Activated CD8-positive, alpha-beta memory T cell treated with anti-CD3 and anti-CD28 coated beads, Interleukin-2, amount 10 ng/mL, durations not matched to agents 7 days and 5 days (primary cell): ENCODE measurements around the gene PRKCQ. TPM values are rescaled to one million over a fixed set of nuclear protein-coding genes. Genes with fewer than 3 reads are reported as not detected.
A peak's percentile ranks its signal among the peaks of the same experiment; 100 is the strongest.
"Not testable (repeated sequence)": the region's sequence is repeated elsewhere in the genome, so short reads cannot be mapped to it uniquely, and the experiment has no call there.

Experiments used
- ATAC-seq: fragments of 150-1000 bp; cut with Tn5 transposase; one replicate; pipeline ENCODE4 v1.10.0; 2021; ENCODE audit warnings: moderate library complexity
- CTCF ChIA-PET: fragments of 350-600 bp; sonication (Branson Sonifier 250); formaldehyde crosslinking; loops from one replicate; lab custom pipeline; 2021; ENCODE audit warnings: antibody characterized with exemption; lab: Charles Lee
- DNase-seq: peaks from one replicate; pipeline ENCODE4 v3.0.0-alpha.2; 2020
- H3K27ac Mint-ChIP-seq: one replicate; pipeline ENCODE4 v1.8.0; 2021; ENCODE audit warnings: mild to moderate bottlenecking, mixed read lengths
- H3K27me3 Mint-ChIP-seq: one replicate; pipeline ENCODE4 v1.8.0; 2021; ENCODE audit warnings: mixed read lengths
- H3K36me3 Mint-ChIP-seq: one replicate; pipeline ENCODE4 v1.8.0; 2021; ENCODE audit warnings: mild to moderate bottlenecking, mixed read lengths
- H3K4me1 Mint-ChIP-seq: one replicate; pipeline ENCODE4 v1.8.0; 2021; ENCODE audit warnings: mixed read lengths
- H3K4me3 Mint-ChIP-seq: one replicate; pipeline ENCODE4 v1.8.0; 2021; ENCODE audit warnings: mild to moderate bottlenecking, moderate library complexity, mixed read lengths
- H3K9me3 Mint-ChIP-seq: one replicate; pipeline ENCODE4 v1.8.0; 2022; ENCODE audit warnings: low read depth, mixed read lengths
- total RNA-seq, 2 experiments: library from RNA; stranded (reverse); gene quantifications; one replicate each; pipeline ENCODE4 v1.2.3, GENCODE V29; 2021

PRKCQ gene
- total RNA-seq, 2 experiments from 2014 or later: 51.0 to 58.7 TPM

- Mint-ChIP-seq H3K4me1 (peaks cover 71% of the 10 kb centered on the region), H3K4me3 (no peak overlapping the region), H3K27ac (peak overlapping the region; percentile 41), H3K9me3 (no peaks in the 10 kb centered on the region), H3K36me3 (peaks cover 66% of the 10 kb centered on the region), H3K27me3 (no peaks in the 10 kb centered on the region)
- ATAC-seq (no peak), DNase-seq (no peak)
- CTCF ChIA-PET: no interaction called here
These were observed 10.0 kb upstream of the PRKCQ start for GRCh38 chr10:6590100-6590499.

- H3K27ac Mint-ChIP-seq: peak overlapping the region; percentile 41
- no peak for ATAC-seq
- H3K4me3 Mint-ChIP-seq: no peak overlapping the region
- peaks cover 70% of the 10 kb centered on the region for H3K36me3 Mint-ChIP-seq
- no peak for DNase-seq
- H3K4me1 Mint-ChIP-seq: peaks cover 75% of the 10 kb centered on the region
- CTCF ChIA-PET: interaction anchor here (0.7 to 1.8 kb wide), 3 partner anchors 9 to 78 kb away, joined by 3 to 6 read pairs (median 6); no protein-coding TSS in a partner anchor
- H3K27me3 Mint-ChIP-seq: no peaks in the 10 kb centered on the region
- no peaks in the 10 kb centered on the region for H3K9me3 Mint-ChIP-seq
These were observed 9.4 kb upstream of the PRKCQ start for GRCh38 chr10:6589287-6590094.

- Mint-ChIP-seq H3K9me3 (no peaks in the 10 kb centered on the region), H3K4me1 (peaks cover 76% of the 10 kb centered on the region), H3K4me3 (no peak overlapping the region), H3K27ac (no peak overlapping the region), H3K27me3 (no peaks in the 10 kb centered on the region), H3K36me3 (peaks cover 73% of the 10 kb centered on the region)
- no peak for ATAC-seq
- no peak for DNase-seq
- CTCF ChIA-PET: interaction anchor here (0.7 to 1.8 kb wide), 4 partner anchors 8 to 283 kb away, joined by 3 to 6 read pairs (median 4); no protein-coding TSS in a partner anchor
These were observed 8.8 kb upstream of the PRKCQ start for GRCh38 chr10:6588845-6589244.

- ATAC-seq (no peak), DNase-seq (no peak)
- H3K27me3 Mint-ChIP-seq: no peaks in the 10 kb centered on the region
- no peak overlapping the region for H3K27ac Mint-ChIP-seq
- H3K36me3 Mint-ChIP-seq: peaks cover 74% of the 10 kb centered on the region
- H3K4me3 Mint-ChIP-seq: no peak overlapping the region
- H3K9me3 Mint-ChIP-seq: no peaks in the 10 kb centered on the region
- CTCF ChIA-PET: interaction anchor here (1.8 kb wide), 1 partner anchor 60 kb away, joined by 6 read pairs; no protein-coding TSS in a partner anchor
- H3K4me1 Mint-ChIP-seq: peaks cover 76% of the 10 kb centered on the region
These were observed 8.0 kb upstream of the PRKCQ start for GRCh38 chr10:6588082-6588481.

- DNase-seq (no peak), ATAC-seq (no peak)
- Mint-ChIP-seq H3K27me3 (no peaks in the 10 kb centered on the region), H3K36me3 (peaks cover 81% of the 10 kb centered on the region), H3K27ac (peak overlapping the region; percentile 65), H3K4me3 (peak overlapping the region; percentile 97), H3K9me3 (no peaks in the 10 kb centered on the region), H3K4me1 (peaks cover 75% of the 10 kb centered on the region)
- CTCF ChIA-PET: interaction anchor here (1.0 to 1.2 kb wide), 2 partner anchors 15 to 81 kb away, joined by 4 read pairs; no protein-coding TSS in a partner anchor
These were observed 6.4 kb upstream of the PRKCQ start for GRCh38 chr10:6586501-6586900.

- H3K27ac Mint-ChIP-seq: peak overlapping the region; percentile 93
- no peaks in the 10 kb centered on the region for H3K9me3 Mint-ChIP-seq
- DNase-seq (peak; percentile 91), ATAC-seq (peak; percentile 47)
- no peaks in the 10 kb centered on the region for H3K27me3 Mint-ChIP-seq
- peaks cover 58% of the 10 kb centered on the region for H3K4me1 Mint-ChIP-seq
- CTCF ChIA-PET: interaction anchor here (0.6 to 7.1 kb wide), 6 partner anchors 13 to 176 kb away, joined by 3 to 56 read pairs (median 6); no protein-coding TSS in a partner anchor
- H3K36me3 Mint-ChIP-seq: peaks cover 67% of the 10 kb centered on the region
- peak overlapping the region; percentile 97 for H3K4me3 Mint-ChIP-seq
These were observed 3.4 kb upstream of the PRKCQ start for GRCh38 chr10:6583447-6583846.

- peaks cover 59% of the 10 kb centered on the region for H3K4me1 Mint-ChIP-seq
These were observed 2.8 kb upstream of the PRKCQ start for GRCh38 chr10:6582913-6583312.

GRCh38 chr10:6582298-6582697 is 2.2 kb upstream of the PRKCQ start:
- no peaks in the 10 kb centered on the region for H3K9me3 Mint-ChIP-seq
- peaks cover 60% of the 10 kb centered on the region for H3K4me1 Mint-ChIP-seq
- peak overlapping the region; percentile 93 for H3K27ac Mint-ChIP-seq
- DNase-seq: no peak
- CTCF ChIA-PET: interaction anchor here (0.9 to 7.1 kb wide), 16 partner anchors 19 to 181 kb away, joined by 3 to 56 read pairs (median 5); no protein-coding TSS in a partner anchor
- peaks cover 70% of the 10 kb centered on the region for H3K36me3 Mint-ChIP-seq
- no peak for ATAC-seq
- H3K27me3 Mint-ChIP-seq: no peaks in the 10 kb centered on the region
- H3K4me3 Mint-ChIP-seq: peak overlapping the region; percentile 97

More at GRCh38 chr10:6582913-6583312, 2.8 kb upstream of the PRKCQ start:
- CTCF ChIA-PET: interaction anchor here (0.9 to 7.1 kb wide), 12 partner anchors 18 to 181 kb away, joined by 3 to 56 read pairs (median 8); no protein-coding TSS in a partner anchor
- Mint-ChIP-seq H3K27ac (peak overlapping the region; percentile 93), H3K4me3 (peak overlapping the region; percentile 97), H3K36me3 (peaks cover 68% of the 10 kb centered on the region)
- ATAC-seq, H3K27me3 Mint-ChIP-seq, H3K9me3 Mint-ChIP-seq, DNase-seq: not testable (repeated sequence)

GRCh38 chr10:6581778-6582228 is 1.7 kb upstream of the PRKCQ start:
- no peak for ATAC-seq
- H3K9me3 Mint-ChIP-seq: no peaks in the 10 kb centered on the region
- peaks cover 60% of the 10 kb centered on the region for H3K4me1 Mint-ChIP-seq
- CTCF ChIA-PET: interaction anchor here (0.6 to 7.1 kb wide), 21 partner anchors 11 to 180 kb away, joined by 3 to 56 read pairs (median 5); no protein-coding TSS in a partner anchor
- no peak for DNase-seq
- H3K27ac Mint-ChIP-seq: peak overlapping the region; percentile 93
- H3K27me3 Mint-ChIP-seq: no peaks in the 10 kb centered on the region
- peaks cover 70% of the 10 kb centered on the region for H3K36me3 Mint-ChIP-seq
- peak overlapping the region; percentile 97 for H3K4me3 Mint-ChIP-seq

GRCh38 chr10:6581223-6581622 is 1.1 kb upstream of the PRKCQ start:
- DNase-seq, ATAC-seq, H3K9me3 Mint-ChIP-seq, H3K27me3 Mint-ChIP-seq: not testable (repeated sequence)
- CTCF ChIA-PET: interaction anchor here (0.6 to 7.1 kb wide), 27 partner anchors 12 to 495 kb away, joined by 3 to 56 read pairs (median 5); no protein-coding TSS in a partner anchor
- Mint-ChIP-seq H3K27ac (peak overlapping the region; percentile 93), H3K4me1 (peaks cover 58% of the 10 kb centered on the region), H3K4me3 (peak overlapping the region; percentile 97), H3K36me3 (peaks cover 67% of the 10 kb centered on the region)

- H3K4me1 Mint-ChIP-seq: peaks cover 59% of the 10 kb centered on the region
- H3K27ac Mint-ChIP-seq: peak overlapping the region; percentile 93
- H3K27me3 Mint-ChIP-seq: no peaks in the 10 kb centered on the region
- ATAC-seq: peak; percentile 74
- peaks cover 62% of the 10 kb centered on the region for H3K36me3 Mint-ChIP-seq
- H3K9me3 Mint-ChIP-seq: no peaks in the 10 kb centered on the region
- CTCF ChIA-PET: interaction anchor here (0.5 to 7.1 kb wide), 31 partner anchors 9 to 495 kb away, joined by 3 to 56 read pairs (median 4); no protein-coding TSS in a partner anchor
- H3K4me3 Mint-ChIP-seq: peak overlapping the region; percentile 97
- DNase-seq: peak; percentile 89
These were observed 378 bp upstream of the PRKCQ start for GRCh38 chr10:6580279-6581029.

- peaks cover 61% of the 10 kb centered on the region for H3K4me1 Mint-ChIP-seq
- peak overlapping the region; percentile 84 for H3K4me3 Mint-ChIP-seq
- H3K27ac Mint-ChIP-seq: peak overlapping the region; percentile 90
- CTCF ChIA-PET: interaction anchor here (0.7 to 7.1 kb wide), 8 partner anchors 21 to 133 kb away, joined by 3 to 56 read pairs (median 8); no protein-coding TSS in a partner anchor
- DNase-seq (peak; percentile 63), ATAC-seq (no peak)
- no peaks in the 10 kb centered on the region for H3K27me3 Mint-ChIP-seq
- peaks cover 58% of the 10 kb centered on the region for H3K36me3 Mint-ChIP-seq
- H3K9me3 Mint-ChIP-seq: no peaks in the 10 kb centered on the region
These were observed 733 bp downstream of the PRKCQ start for GRCh38 chr10:6579183-6579903.
